ENCODE results near the gene GRIK1.

The GRIK1 gene

GRCh38 chr21:29582855-29583254 lies 356.9 kb downstream of the GRIK1 start:
- no peak for DNase-seq (ENCODE audit: low read depth)
- TF ChIP-seq CTCF (IDR thresholded peaks at IDR 0.05; ENCODE audit: insufficient read depth, low read depth, low read length, missing control alignments) = no peak
- H3K4me3 ChIP-seq (ENCODE audit: low read depth, low read length) = no peak overlapping the region

- no peak overlapping the region for H3K4me3 ChIP-seq (ENCODE audit: low read depth, low read length)
- no peak for TF ChIP-seq CTCF (IDR thresholded peaks at IDR 0.05; ENCODE audit: insufficient read depth, low read depth, low read length, missing control alignments)
- DNase-seq (ENCODE audit: low read depth) = no peak
Observed at GRCh38 chr21:29581393-29581792, 358.4 kb downstream of the GRIK1 start.

- no peak overlapping the region for H3K4me3 ChIP-seq (ENCODE audit: low read depth, low read length)
- DNase-seq (ENCODE audit: low read depth) = no peak
- TF ChIP-seq CTCF (IDR thresholded peaks at IDR 0.05; ENCODE audit: insufficient read depth, low read depth, low read length, missing control alignments) = no peak
Observed at GRCh38 chr21:29580732-29581285, 359.0 kb downstream of the GRIK1 start.

GRCh38 chr21:29578306-29578705 lies 361.5 kb downstream of the GRIK1 start:
- H3K4me3 ChIP-seq (ENCODE audit: low read depth, low read length) = no peak overlapping the region
- TF ChIP-seq CTCF (IDR thresholded peaks at IDR 0.05; ENCODE audit: insufficient read depth, low read depth, low read length, missing control alignments) = no peak
- no peak for DNase-seq (ENCODE audit: low read depth)

GRCh38 chr21:29571949-29572348 lies 367.8 kb downstream of the GRIK1 start:
- TF ChIP-seq CTCF (IDR thresholded peaks at IDR 0.05; ENCODE audit: insufficient read depth, low read depth, low read length, missing control alignments) = no peak

GRCh38 chr21:29568020-29568697 lies 371.6 kb downstream of the GRIK1 start:
- no peak for DNase-seq (ENCODE audit: low read depth)
- no peak overlapping the region for H3K4me3 ChIP-seq (ENCODE audit: low read depth, low read length)
- no peak for TF ChIP-seq CTCF (IDR thresholded peaks at IDR 0.05; ENCODE audit: insufficient read depth, low read depth, low read length, missing control alignments)

More at GRCh38 chr21:29571949-29572348, 367.8 kb downstream of the GRIK1 start:
- no peak overlapping the region for H3K4me3 ChIP-seq (ENCODE audit: low read depth, low read length)
- no peak for DNase-seq (ENCODE audit: low read depth)

Data from GM12865 (cell line).